HUES6 (cell line): ENCODE results near the gene EZR.

ENCODE experiments used
- H3K27ac ChIP-seq: 2 replicates; pipeline ENCODE4 v1.7.0; 2013; ENCODE audit warnings: low read depth, mild to moderate bottlenecking, low read length, inconsistent platforms
- H3K27me3 ChIP-seq: 2 replicates; pipeline ENCODE4 v1.6.1; 2013; ENCODE audit warnings: low read length; ENCODE audit not compliant: control insufficient read depth, insufficient read depth
- H3K36me3 ChIP-seq: 2 replicates; pipeline ENCODE4 v1.6.1; 2013; ENCODE audit warnings: low read length; ENCODE audit not compliant: control insufficient read depth, insufficient read depth
- H3K4me1 ChIP-seq: 2 replicates; pipeline ENCODE4 v1.6.1; 2013; ENCODE audit warnings: low read length; ENCODE audit not compliant: control insufficient read depth, insufficient read depth
- H3K4me3 ChIP-seq: 2 replicates; pipeline ENCODE4 v1.5.1; 2013; ENCODE audit warnings: low read depth, low read length
- H3K9ac ChIP-seq: one replicate; pipeline ENCODE4 v1.6.1; 2013; ENCODE audit warnings: mild to moderate bottlenecking, low read length
- H3K9me3 ChIP-seq: 2 replicates; pipeline ENCODE4 v1.6.1; 2013; ENCODE audit warnings: low read depth, low read length; ENCODE audit not compliant: control insufficient read depth, insufficient read depth

Gene EZR

GRCh38 chr6:158791274-158791855 lies 27.8 kb downstream of the EZR start:
- Histone ChIP-seq H3K27ac (no peak overlapping the region), H3K4me3 (no peak overlapping the region), H3K4me1 (peaks cover 31% of the 10 kb centered on the region)

GRCh38 chr6:158789115-158789917 lies 29.9 kb downstream of the EZR start:
- Histone ChIP-seq H3K36me3 (peaks cover 64% of the 10 kb centered on the region), H3K27me3 (no peaks in the 10 kb centered on the region), H3K4me1 (peaks cover 13% of the 10 kb centered on the region), H3K9ac (no peak overlapping the region), H3K4me3 (no peak overlapping the region), H3K9me3 (no peaks in the 10 kb centered on the region), H3K27ac (no peak overlapping the region)

More at GRCh38 chr6:158791274-158791855, 27.8 kb downstream of the EZR start:
- Histone ChIP-seq H3K36me3 (peaks cover 55% of the 10 kb centered on the region), H3K9me3 (no peaks in the 10 kb centered on the region), H3K27me3 (no peaks in the 10 kb centered on the region), H3K9ac (no peak overlapping the region)

DNA sequence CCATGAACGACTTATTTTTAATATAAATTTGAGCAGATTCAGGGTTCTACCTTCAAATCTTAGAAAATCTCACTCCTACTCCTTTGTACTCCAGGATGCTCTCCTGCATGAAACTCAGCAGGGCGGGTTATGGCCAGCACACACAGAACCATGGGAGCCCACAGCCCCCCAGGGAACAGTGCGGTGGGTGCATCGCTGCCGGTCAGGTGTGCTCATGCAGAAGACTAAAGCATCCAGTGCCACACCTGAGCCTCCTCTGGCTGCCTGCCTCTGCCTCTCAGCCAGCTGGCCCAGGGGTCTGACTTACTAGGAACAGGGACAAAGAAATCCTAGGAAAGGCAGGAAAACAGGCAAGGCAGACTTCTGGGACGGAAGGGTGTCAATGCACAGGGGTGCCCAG lies 31.8 kb downstream of the EZR start:
- peaks cover 83% of the 10 kb centered on the region for H3K36me3 ChIP-seq
- H3K9me3 ChIP-seq, result no peaks in the 10 kb centered on the region
- no peaks in the 10 kb centered on the region for H3K27me3 ChIP-seq
- H3K9ac ChIP-seq, result no peak overlapping the region
- H3K4me3 ChIP-seq, result no peak overlapping the region
- H3K27ac ChIP-seq, result no peak overlapping the region; the same call in 1 of the 2 replicates
- no peaks in the 10 kb centered on the region; the same call in 1 of the 2 replicates for H3K4me1 ChIP-seq

GRCh38 chr6:158786645-158787304 lies 32.4 kb downstream of the EZR start:
- Histone ChIP-seq H3K36me3 (peaks cover 89% of the 10 kb centered on the region), H3K9me3 (no peaks in the 10 kb centered on the region), H3K9ac (no peak overlapping the region), H3K4me3 (no peak overlapping the region), H3K27ac (no peak overlapping the region), H3K4me1 (no peaks in the 10 kb centered on the region; the same call in 1 of the 2 replicates), H3K27me3 (no peaks in the 10 kb centered on the region)

GRCh38 chr6:158785036-158785435 lies 34.1 kb downstream of the EZR start:
- Histone ChIP-seq H3K27ac (no peak overlapping the region), H3K4me3 (no peak overlapping the region), H3K4me1 (peaks cover 2% of the 10 kb centered on the region; the same call in 1 of the 2 replicates), H3K27me3 (no peaks in the 10 kb centered on the region), H3K9ac (no peak overlapping the region), H3K36me3 (peaks cover 100% of the 10 kb centered on the region), H3K9me3 (no peaks in the 10 kb centered on the region)

GRCh38 chr6:158784505-158784904 lies 34.7 kb downstream of the EZR start:
- Histone ChIP-seq H3K27ac (0 out of 2 replicates have a peak overlapping the region, but pooled peaks have one; percentile 4), H3K9ac (no peak overlapping the region), H3K4me3 (no peak overlapping the region), H3K36me3 (peaks cover 96% of the 10 kb centered on the region), H3K27me3 (no peaks in the 10 kb centered on the region), H3K4me1 (peaks cover 2% of the 10 kb centered on the region; the same call in 1 of the 2 replicates), H3K9me3 (no peaks in the 10 kb centered on the region)

DNA sequence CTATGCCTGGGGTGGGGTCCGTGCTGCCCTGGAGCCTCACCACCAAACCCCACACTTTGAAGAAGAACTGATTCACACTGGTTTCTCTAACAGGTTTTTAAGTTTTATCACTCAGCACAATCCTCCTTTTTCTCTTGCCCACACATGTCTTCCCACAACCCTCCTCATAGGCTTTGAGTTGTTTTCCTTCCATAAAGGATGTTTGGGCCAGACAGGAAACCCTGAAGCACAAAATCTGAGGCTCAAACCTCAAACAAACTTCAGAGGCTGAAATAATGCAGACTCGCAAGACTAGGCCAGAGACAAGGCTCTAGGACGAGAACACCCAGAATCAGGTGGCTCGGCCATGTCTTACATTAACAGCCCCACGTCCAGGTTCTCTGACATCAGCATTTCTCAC lies 35.3 kb downstream of the EZR start:
- H3K4me3 ChIP-seq, result no peak overlapping the region
- no peaks in the 10 kb centered on the region for H3K9me3 ChIP-seq
- no peaks in the 10 kb centered on the region for H3K27me3 ChIP-seq
- H3K27ac ChIP-seq, result 0 out of 2 replicates have a peak overlapping the region, but pooled peaks have one; percentile 4
- peaks cover 2% of the 10 kb centered on the region; the same call in 1 of the 2 replicates for H3K4me1 ChIP-seq
- peaks cover 94% of the 10 kb centered on the region for H3K36me3 ChIP-seq
- no peak overlapping the region for H3K9ac ChIP-seq

DNA sequence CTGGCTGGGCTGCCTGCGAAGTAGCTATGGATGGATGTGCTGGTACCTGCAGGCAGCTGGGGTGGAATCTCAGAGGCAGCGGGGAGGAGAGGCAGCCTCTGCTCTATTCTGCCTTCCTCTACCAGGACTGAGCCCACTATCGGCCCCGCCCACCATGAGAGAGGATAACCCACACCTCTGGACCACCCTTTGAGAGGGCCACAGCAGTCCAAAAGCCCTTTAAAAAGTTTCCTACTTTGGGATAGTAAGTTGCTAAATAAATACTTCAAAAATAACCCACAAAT lies 36.1 kb downstream of the EZR start:
- no peaks in the 10 kb centered on the region for H3K27me3 ChIP-seq
- no peaks in the 10 kb centered on the region for H3K9me3 ChIP-seq
- H3K9ac ChIP-seq, result no peak overlapping the region
- peaks cover 94% of the 10 kb centered on the region for H3K36me3 ChIP-seq
- H3K4me1 ChIP-seq, result peaks cover 2% of the 10 kb centered on the region; the same call in 1 of the 2 replicates
- H3K27ac ChIP-seq, result no peak overlapping the region
- no peak overlapping the region for H3K4me3 ChIP-seq

DNA sequence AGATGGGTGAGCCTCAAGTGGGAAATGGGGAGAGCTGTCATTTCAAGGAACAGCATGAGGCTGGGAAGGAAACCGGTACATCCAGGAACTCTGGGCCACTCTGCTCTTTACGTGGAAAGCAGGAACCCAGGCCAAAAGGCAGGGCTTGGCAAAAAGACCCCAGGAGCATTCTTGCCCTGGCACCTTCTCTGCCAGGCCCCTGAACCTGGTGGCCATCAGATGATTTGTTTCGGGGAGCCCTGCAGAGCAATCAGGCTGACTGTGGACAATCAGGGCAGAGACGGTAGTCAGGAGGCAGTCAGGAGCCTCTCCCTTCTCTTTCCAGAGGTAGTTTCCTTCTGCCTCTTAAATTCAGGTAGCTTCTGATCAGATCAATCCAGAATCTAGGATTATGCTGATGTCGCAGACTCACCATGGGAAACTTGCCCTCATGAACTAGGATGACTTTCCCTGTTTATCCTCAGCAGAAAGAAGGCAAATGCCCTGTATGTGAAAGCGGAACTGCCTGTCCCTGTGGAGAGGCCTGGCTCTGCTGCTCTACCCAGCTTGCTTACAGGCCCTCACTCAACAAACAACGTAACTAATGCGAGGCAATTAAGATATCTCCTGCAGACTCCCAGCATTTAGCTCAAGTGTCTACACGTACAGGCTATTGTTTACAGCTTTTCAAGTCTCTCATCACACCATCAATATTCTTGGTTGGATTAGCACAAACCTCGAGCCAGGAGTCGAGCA lies 36.6 kb downstream of the EZR start:
- Histone ChIP-seq H3K9me3 (no peaks in the 10 kb centered on the region), H3K4me3 (no peak overlapping the region), H3K4me1 (peaks cover 2% of the 10 kb centered on the region; the same call in 1 of the 2 replicates), H3K27ac (no peak overlapping the region), H3K27me3 (no peaks in the 10 kb centered on the region), H3K9ac (no peak overlapping the region), H3K36me3 (peaks cover 94% of the 10 kb centered on the region)

GRCh38 chr6:158781692-158782373 lies 37.3 kb downstream of the EZR start:
- no peak overlapping the region for H3K27ac ChIP-seq
- no peak overlapping the region for H3K9ac ChIP-seq
- no peaks in the 10 kb centered on the region for H3K9me3 ChIP-seq
- H3K4me3 ChIP-seq, result no peak overlapping the region
- peaks cover 2% of the 10 kb centered on the region; the same call in 1 of the 2 replicates for H3K4me1 ChIP-seq
- peaks cover 94% of the 10 kb centered on the region for H3K36me3 ChIP-seq
- H3K27me3 ChIP-seq, result no peaks in the 10 kb centered on the region
